ENCODE results near the gene ATP5PF. TPM values are rescaled to one million over a fixed set of nuclear protein-coding genes. Genes with fewer than 3 reads are reported as not detected.

The ATP5PF gene
- total and polyA plus RNA-seq, 10 of the 15 experiments (the other 5 are each of a cell fraction or from before 2014, with no cell fraction given), result 103 to 1,604 (median 487) TPM

DNA sequence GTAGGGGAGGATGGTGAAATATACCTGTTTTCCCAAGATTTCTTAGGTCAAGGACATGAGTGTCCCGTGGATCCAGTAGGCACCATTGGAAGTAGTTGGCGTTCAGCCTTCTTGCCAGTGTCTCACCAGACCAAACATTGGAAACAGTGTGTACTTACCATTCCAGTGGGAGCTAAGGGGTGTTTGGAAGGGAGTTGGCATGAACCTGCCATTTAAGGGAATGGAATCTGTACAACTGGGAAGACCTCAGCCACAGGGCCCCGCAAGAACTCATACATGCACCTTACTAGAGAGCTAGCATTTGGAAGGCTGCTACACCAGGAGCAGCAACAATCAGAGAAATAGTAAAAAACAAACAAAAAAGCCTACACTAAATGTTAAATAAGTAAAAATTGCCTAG, 12.7 kb downstream of the ATP5PF start:
- ATAC-seq (no peak), FAIRE-seq (no peak), DNase-seq (ENCODE audit: low read depth, low spot score) (no peak)
- Histone ChIP-seq H3K27me3 (replicated peaks in 1 of 2; ENCODE audit: control insufficient read depth in 2 of 2, insufficient read depth in 2 of 2, low read length in 1 of 2) (no peaks in the 10 kb centered on the region), H3K9ac (ENCODE audit: control insufficient read depth, insufficient read depth, low read length) (no peak overlapping the region), H3K27ac (ENCODE audit: control insufficient read depth, insufficient read depth) (no peak overlapping the region), H3K4me1 (ENCODE audit: control insufficient read depth, insufficient read depth, low read length) (no peaks in the 10 kb centered on the region), H3K4me2 (ENCODE audit: control insufficient read depth, insufficient read depth) (no peak overlapping the region), H3K36me3 (ENCODE audit: control insufficient read depth in 2 of 2, insufficient read depth in 2 of 2, low read length in 1 of 2) (peaks cover 7 to 33% of the 10 kb centered on the region in 2 experiments), H3K4me3 (no peak overlapping the region), H2AFZ (ENCODE audit: control insufficient read depth, low read depth, low read length) (no peak overlapping the region), H4K20me1 (ENCODE audit: control insufficient read depth, insufficient read depth) (no peaks in the 10 kb centered on the region), H3K9me3 (replicated peaks; ENCODE audit: control insufficient read depth, insufficient read depth, low read length) (no peaks in the 10 kb centered on the region), H3K79me2 (ENCODE audit: control insufficient read depth, insufficient read depth, low read length) (no peaks in the 10 kb centered on the region)
- TF ChIP-seq, protein P1, sequence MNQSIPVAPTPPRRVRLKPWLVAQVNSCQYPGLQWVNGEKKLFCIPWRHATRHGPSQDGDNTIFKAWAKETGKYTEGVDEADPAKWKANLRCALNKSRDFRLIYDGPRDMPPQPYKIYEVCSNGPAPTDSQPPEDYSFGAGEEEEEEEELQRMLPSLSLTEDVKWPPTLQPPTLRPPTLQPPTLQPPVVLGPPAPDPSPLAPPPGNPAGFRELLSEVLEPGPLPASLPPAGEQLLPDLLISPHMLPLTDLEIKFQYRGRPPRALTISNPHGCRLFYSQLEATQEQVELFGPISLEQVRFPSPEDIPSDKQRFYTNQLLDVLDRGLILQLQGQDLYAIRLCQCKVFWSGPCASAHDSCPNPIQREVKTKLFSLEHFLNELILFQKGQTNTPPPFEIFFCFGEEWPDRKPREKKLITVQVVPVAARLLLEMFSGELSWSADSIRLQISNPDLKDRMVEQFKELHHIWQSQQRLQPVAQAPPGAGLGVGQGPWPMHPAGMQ (IDR thresholded peaks at IDR 0.05; ENCODE audit: borderline replicate concordance), result no peak
- no peak for TF ChIP-seq EED (IDR thresholded peaks at IDR 0.05; ENCODE audit: low read depth)
- RAD21 ChIA-PET (ENCODE audit: unreplicated experiment), result no interaction called here
- in situ Hi-C loops (cut with MboI), result no loop called here
- CTCF ChIA-PET, result interaction anchor here (0.7 kb wide), 1 partner anchor 9 kb away, joined by 3 read pairs; no protein-coding TSS in a partner anchor
- POLR2A ChIA-PET, result no interaction called here
- intact Hi-C loops (cut with micrococcal nuclease; ENCODE audit: unreplicated experiment), result no loop called here
- SMC1A ChIA-PET (ENCODE audit: uncharacterized antibody, unreplicated experiment), result no interaction called here
- 97% methylated on average over 3 of the region's 3 CpGs for WGBS (ENCODE audit: insufficient coverage, insufficient replicate concordance, low lambda C conversion rate, missing lambda C conversion rate)
- BruUV-seq (replicated peaks), result no TSS peak

DNA sequence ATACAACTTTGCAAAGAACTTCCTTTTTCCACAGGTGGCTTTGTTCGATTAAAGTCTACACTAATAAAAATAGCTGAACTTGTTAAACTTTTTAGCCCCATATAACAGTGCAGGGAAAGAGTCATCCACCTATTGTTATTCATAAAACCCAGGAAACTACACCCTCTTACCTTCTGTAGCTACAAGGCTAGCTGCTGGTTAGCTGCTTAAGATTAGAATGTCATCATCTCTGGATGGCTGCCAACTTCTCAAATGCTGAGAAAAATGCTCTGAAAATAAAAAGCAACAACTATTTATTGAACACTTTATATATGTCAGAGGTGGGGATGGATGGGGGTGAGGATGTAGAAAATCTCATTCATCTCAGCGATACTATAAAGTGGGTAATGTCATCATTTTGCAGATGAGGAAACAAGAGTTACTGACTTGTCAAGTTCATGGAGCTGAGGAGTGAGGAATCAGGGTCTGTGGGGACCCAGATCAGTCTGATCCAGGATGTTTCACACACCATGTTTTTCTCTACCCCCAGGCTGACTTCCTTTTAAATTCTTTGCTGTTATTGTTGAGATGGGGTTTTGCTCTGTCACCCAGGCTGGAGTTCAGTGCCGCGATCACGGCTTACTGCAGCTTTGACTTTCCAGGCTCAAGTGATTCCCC, 17.1 kb downstream of the ATP5PF start:
- in situ Hi-C loops (cut with MboI) (no loop called here), intact Hi-C loops (cut with micrococcal nuclease; ENCODE audit: unreplicated experiment) (no loop called here)
- no peak for DNase-seq (ENCODE audit: low read depth, low spot score)
- ChIA-PET CTCF (interaction anchor here (1.5 to 1.9 kb wide), 3 partner anchors 9 to 109 kb away, joined by 4 to 6 read pairs (median 5); no protein-coding TSS in a partner anchor), RAD21 (ENCODE audit: unreplicated experiment) (interaction anchor here (0.6 kb wide), 1 partner anchor 84 kb away, joined by 3 read pairs; no protein-coding TSS in a partner anchor), POLR2A (no interaction called here), SMC1A (ENCODE audit: uncharacterized antibody, unreplicated experiment) (interaction anchor here (1.7 kb wide), 1 partner anchor 109 kb away, joined by 6 read pairs; no protein-coding TSS in a partner anchor)
- no peaks in the 10 kb centered on the region for H3K9me3 ChIP-seq (replicated peaks; ENCODE audit: control insufficient read depth, insufficient read depth, low read length)
- H3K79me2 ChIP-seq (ENCODE audit: control insufficient read depth, insufficient read depth, low read length), result no peaks in the 10 kb centered on the region
- H3K4me2 ChIP-seq (ENCODE audit: control insufficient read depth, insufficient read depth), result no peak overlapping the region
- no peaks in the 10 kb centered on the region for H3K27me3 ChIP-seq (replicated peaks in 1 of 2; ENCODE audit: control insufficient read depth in 2 of 2, insufficient read depth in 2 of 2, low read length in 1 of 2)
- ATAC-seq, result no peak
- H4K20me1 ChIP-seq (ENCODE audit: control insufficient read depth, insufficient read depth), result no peaks in the 10 kb centered on the region
- no peak overlapping the region for H2AFZ ChIP-seq (ENCODE audit: control insufficient read depth, low read depth, low read length)
- no peak overlapping the region for H3K27ac ChIP-seq (ENCODE audit: control insufficient read depth, insufficient read depth)
- H3K9ac ChIP-seq (ENCODE audit: control insufficient read depth, insufficient read depth, low read length), result no peak overlapping the region
- H3K4me3 ChIP-seq, result no peak overlapping the region
- BruUV-seq (replicated peaks), result no TSS peak
- no peak for FAIRE-seq
- no peaks in the 10 kb centered on the region for H3K4me1 ChIP-seq (ENCODE audit: control insufficient read depth, insufficient read depth, low read length)
- 96% methylated on average over 5 of the region's 5 CpGs for WGBS (ENCODE audit: insufficient coverage, insufficient replicate concordance, low lambda C conversion rate, missing lambda C conversion rate)
- H3K36me3 ChIP-seq (ENCODE audit: control insufficient read depth in 2 of 2, insufficient read depth in 2 of 2, low read length in 1 of 2), result peaks cover 5 to 17% of the 10 kb centered on the region in 2 experiments
- TF ChIP-seq IRF4 (IDR thresholded peaks at IDR 0.05; ENCODE audit: low read depth, low read length) (no peak), ZNF24 (IDR thresholded peaks at IDR 0.05) (no peak), CREM (IDR thresholded peaks at IDR 0.05; ENCODE audit: low read depth) (no peak), FOXK2 (IDR thresholded peaks at IDR 0.05) (no peak), YY1 (IDR thresholded peaks at IDR 0.05; ENCODE audit: low read depth, low read length) (no peak)
- TF ChIP-seq, protein P2, sequence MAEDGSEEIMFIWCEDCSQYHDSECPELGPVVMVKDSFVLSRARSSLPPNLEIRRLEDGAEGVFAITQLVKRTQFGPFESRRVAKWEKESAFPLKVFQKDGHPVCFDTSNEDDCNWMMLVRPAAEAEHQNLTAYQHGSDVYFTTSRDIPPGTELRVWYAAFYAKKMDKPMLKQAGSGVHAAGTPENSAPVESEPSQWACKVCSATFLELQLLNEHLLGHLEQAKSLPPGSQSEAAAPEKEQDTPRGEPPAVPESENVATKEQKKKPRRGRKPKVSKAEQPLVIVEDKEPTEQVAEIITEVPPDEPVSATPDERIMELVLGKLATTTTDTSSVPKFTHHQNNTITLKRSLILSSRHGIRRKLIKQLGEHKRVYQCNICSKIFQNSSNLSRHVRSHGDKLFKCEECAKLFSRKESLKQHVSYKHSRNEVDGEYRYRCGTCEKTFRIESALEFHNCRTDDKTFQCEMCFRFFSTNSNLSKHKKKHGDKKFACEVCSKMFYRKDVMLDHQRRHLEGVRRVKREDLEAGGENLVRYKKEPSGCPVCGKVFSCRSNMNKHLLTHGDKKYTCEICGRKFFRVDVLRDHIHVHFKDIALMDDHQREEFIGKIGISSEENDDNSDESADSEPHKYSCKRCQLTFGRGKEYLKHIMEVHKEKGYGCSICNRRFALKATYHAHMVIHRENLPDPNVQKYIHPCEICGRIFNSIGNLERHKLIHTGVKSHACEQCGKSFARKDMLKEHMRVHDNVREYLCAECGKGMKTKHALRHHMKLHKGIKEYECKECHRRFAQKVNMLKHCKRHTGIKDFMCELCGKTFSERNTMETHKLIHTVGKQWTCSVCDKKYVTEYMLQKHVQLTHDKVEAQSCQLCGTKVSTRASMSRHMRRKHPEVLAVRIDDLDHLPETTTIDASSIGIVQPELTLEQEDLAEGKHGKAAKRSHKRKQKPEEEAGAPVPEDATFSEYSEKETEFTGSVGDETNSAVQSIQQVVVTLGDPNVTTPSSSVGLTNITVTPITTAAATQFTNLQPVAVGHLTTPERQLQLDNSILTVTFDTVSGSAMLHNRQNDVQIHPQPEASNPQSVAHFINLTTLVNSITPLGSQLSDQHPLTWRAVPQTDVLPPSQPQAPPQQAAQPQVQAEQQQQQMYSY (CRISPR knock-in tag; IDR thresholded peaks at IDR 0.05), result no peak
- TF ChIP-seq, protein P3, sequence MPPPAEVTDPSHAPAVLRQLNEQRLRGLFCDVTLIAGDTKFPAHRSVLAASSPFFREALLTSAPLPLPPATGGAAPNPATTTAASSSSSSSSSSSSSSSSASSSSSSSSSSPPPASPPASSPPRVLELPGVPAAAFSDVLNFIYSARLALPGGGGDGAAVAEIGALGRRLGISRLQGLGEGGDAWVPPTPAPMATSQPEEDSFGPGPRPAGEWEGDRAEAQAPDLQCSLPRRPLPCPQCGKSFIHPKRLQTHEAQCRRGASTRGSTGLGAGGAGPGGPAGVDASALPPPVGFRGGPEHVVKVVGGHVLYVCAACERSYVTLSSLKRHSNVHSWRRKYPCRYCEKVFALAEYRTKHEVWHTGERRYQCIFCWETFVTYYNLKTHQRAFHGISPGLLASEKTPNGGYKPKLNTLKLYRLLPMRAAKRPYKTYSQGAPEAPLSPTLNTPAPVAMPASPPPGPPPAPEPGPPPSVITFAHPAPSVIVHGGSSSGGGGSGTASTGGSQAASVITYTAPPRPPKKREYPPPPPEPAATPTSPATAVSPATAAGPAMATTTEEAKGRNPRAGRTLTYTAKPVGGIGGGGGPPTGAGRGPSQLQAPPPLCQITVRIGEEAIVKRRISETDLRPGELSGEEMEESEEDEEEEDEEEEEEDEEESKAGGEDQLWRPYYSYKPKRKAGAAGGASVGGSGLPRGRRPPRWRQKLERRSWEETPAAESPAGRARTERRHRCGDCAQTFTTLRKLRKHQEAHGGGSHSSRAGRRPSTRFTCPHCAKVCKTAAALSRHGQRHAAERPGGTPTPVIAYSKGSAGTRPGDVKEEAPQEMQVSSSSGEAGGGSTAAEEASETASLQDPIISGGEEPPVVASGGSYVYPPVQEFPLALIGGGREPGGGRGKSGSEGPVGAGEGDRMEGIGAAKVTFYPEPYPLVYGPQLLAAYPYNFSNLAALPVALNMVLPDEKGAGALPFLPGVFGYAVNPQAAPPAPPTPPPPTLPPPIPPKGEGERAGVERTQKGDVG (CRISPR knock-in tag; IDR thresholded peaks at IDR 0.05), result no peak
